Activated CD8-positive, alpha-beta T cell treated with anti-CD3 and anti-CD28 coated beads, Interleukin-2, amount 10 ng/mL, durations not matched to agents 7 days and 5 days (primary cell): ENCODE data around the gene PLEKHO2. TPM values are rescaled to one million over a fixed set of nuclear protein-coding genes. Genes with fewer than 3 reads are reported as not detected.

ENCODE experiments used
- ATAC-seq: fragments of 150-1000 bp; cut with Tn5 transposase; one replicate; pipeline ENCODE4 v1.10.0; 2021; ENCODE audit warnings: moderate library complexity
- CTCF ChIA-PET: fragments of 350-600 bp; sonication (Branson Sonifier 250); formaldehyde crosslinking; loops from one replicate; lab custom pipeline; 2021; ENCODE audit warnings: antibody characterized with exemption; lab: Charles Lee
- POLR2A ChIA-PET: fragments of 350-600 bp; sonication (Branson Sonifier 250); formaldehyde crosslinking; loops from one replicate; lab custom pipeline; 2021; ENCODE audit warnings: antibody characterized with exemption; lab: Charles Lee
- DNase-seq: peaks from one replicate; pipeline ENCODE4 v3.0.0-alpha.2; 2020
- H3K27ac Mint-ChIP-seq: one replicate; pipeline ENCODE4 v1.8.0; 2021; ENCODE audit warnings: mild to moderate bottlenecking, mixed read lengths
- H3K27me3 Mint-ChIP-seq: one replicate; pipeline ENCODE4 v1.8.0; 2021; ENCODE audit warnings: low read depth, mixed read lengths
- H3K36me3 Mint-ChIP-seq: one replicate; pipeline ENCODE4 v1.8.0; 2021; ENCODE audit warnings: low read depth, mixed read lengths
- H3K4me1 Mint-ChIP-seq: one replicate; pipeline ENCODE4 v1.8.0; 2021; ENCODE audit warnings: low read depth, mixed read lengths
- H3K4me3 Mint-ChIP-seq: one replicate; pipeline ENCODE4 v1.8.0; 2021; ENCODE audit warnings: mild to moderate bottlenecking, mixed read lengths
- H3K9me3 Mint-ChIP-seq: one replicate; pipeline ENCODE4 v1.8.0; 2022; ENCODE audit warnings: mixed read lengths; ENCODE audit not compliant: insufficient read depth
- total RNA-seq, 2 experiments: library from RNA; stranded (reverse); gene quantifications; one replicate each; pipeline ENCODE4 v1.2.3, GENCODE V29; 2021

Gene PLEKHO2
- total RNA-seq, 2 experiments from 2014 or later: 25.8 to 26.4 TPM

DNA sequence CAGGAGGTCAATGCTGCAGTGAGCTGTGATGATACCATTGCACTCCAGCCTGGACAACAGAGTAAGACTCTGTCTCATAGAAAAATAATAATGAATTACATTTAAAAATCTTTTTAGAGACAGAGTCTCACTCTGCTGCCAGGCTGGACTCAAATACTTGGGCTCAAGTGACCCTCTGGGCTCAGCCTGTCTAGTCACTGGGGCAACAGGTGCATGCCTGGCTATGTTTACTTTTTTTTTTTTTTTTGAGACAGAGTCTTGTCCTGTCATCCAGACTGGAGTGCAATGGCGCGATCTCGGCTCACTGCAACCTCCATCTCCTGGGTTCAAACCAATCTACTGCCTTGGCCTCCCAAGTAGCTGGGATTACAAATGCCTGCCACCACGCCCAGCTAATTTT is 8.0 kb upstream of the PLEKHO2 start:
- peaks cover 40% of the 10 kb centered on the region for H3K4me1 Mint-ChIP-seq
- no peaks in the 10 kb centered on the region for H3K27me3 Mint-ChIP-seq
- ChIA-PET POLR2A (no interaction called here), CTCF (interaction anchor here (1.4 kb wide), 1 partner anchor 13 kb away, joined by 3 read pairs; no protein-coding TSS in a partner anchor)
- no peak for ATAC-seq
- no peak overlapping the region for H3K4me3 Mint-ChIP-seq
- no peaks in the 10 kb centered on the region for H3K9me3 Mint-ChIP-seq
- H3K36me3 Mint-ChIP-seq: peaks cover 2% of the 10 kb centered on the region
- H3K27ac Mint-ChIP-seq: no peak overlapping the region
- DNase-seq: no peak

DNA sequence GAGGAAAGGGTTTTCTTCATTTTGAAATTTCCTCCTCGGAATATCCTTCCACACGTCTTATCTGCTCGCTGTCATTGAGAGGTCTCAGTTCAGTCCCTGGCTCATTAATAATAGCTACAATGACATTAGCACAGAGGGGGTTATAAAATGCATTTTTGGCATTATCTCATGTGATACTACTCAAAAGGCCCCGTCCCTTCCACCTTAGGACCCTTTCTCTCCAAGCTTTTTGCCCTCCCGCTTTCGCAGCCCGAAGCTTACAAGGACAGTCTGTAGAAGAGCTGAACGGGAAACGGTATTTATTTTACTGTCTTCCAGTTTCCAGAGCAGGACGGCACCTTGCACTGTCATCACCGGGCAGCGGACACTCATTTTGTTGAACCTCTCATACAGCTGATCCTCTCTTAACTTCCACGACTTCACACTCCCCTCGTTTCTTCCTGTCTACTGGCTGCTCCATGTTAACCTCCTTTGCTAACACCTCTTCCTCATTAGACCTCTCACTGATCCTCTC is 5.6 kb upstream of the PLEKHO2 start:
- peak overlapping the region; percentile 96 for H3K27ac Mint-ChIP-seq
- ATAC-seq: peak; percentile 12
- DNase-seq: no peak
- peaks cover 53% of the 10 kb centered on the region for H3K4me1 Mint-ChIP-seq
- H3K9me3 Mint-ChIP-seq: no peaks in the 10 kb centered on the region
- H3K36me3 Mint-ChIP-seq: peaks cover 2% of the 10 kb centered on the region
- POLR2A ChIA-PET: interaction anchor here (1.0 to 3.9 kb wide), 3 partner anchors 10 to 58 kb away, joined by 3 to 39 read pairs (median 16); partner anchors contain the start of gene PIF1
- CTCF ChIA-PET: interaction anchor here (0.6 to 7.1 kb wide), 26 partner anchors 8 to 672 kb away, joined by 3 to 114 read pairs (median 5); partner anchors contain the start of genes ANKDD1A, PIF1 and TRIP4
- peak overlapping the region; percentile 22 for H3K4me3 Mint-ChIP-seq
- no peaks in the 10 kb centered on the region for H3K27me3 Mint-ChIP-seq

DNA sequence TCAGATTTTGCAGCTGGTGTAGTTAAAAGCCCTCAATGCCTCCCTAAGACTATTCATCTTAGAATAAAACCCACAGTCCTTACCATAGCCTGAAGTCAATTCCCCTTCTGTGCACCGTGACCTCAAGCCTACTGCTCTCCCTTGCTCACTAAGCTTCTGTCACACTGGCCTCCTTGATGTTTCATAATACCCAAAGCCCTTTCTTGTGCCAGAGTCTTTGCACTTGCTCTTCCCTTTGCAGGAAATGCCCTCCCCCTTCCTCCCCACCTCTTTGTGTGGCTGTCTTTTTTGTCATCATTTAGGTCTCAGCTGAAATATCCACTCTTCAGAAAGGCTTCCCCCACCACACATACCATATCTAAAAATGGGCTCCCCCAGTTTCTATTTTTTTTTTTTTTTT is 4.2 kb upstream of the PLEKHO2 start:
- peak; percentile 79 for DNase-seq
- Mint-ChIP-seq H3K9me3 (no peaks in the 10 kb centered on the region), H3K27me3 (no peaks in the 10 kb centered on the region), H3K27ac (peak overlapping the region; percentile 96), H3K4me1 (peaks cover 56% of the 10 kb centered on the region), H3K4me3 (peak overlapping the region; percentile 32), H3K36me3 (peaks cover 7% of the 10 kb centered on the region)
- ATAC-seq: peak; percentile 6
- ChIA-PET POLR2A (interaction anchor here (1.0 to 3.9 kb wide), 4 partner anchors 11 to 467 kb away, joined by 3 to 39 read pairs (median 12); partner anchors contain the start of genes PIF1 and RNU5B-1), CTCF (interaction anchor here (0.7 to 7.1 kb wide), 7 partner anchors 11 to 684 kb away, joined by 3 to 114 read pairs (median 5); partner anchors contain the start of gene PIF1)

DNA sequence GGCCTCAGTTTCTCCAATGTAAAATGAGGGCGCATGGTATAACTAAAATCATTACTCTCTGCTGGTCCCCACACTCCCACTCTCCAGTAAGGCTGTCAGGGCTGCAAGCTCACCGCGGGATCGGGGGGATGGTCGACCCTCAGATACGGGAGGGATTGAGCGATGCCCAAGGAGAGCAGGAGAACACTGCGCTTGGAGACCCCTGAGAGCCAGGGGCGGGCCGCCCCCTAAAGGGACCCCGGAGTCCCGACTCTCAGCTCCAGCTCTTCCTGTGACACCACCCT is 713 bp upstream of the PLEKHO2 start:
- H3K4me3 Mint-ChIP-seq: peak overlapping the region; percentile 90
- POLR2A ChIA-PET: interaction anchor here (0.5 to 3.0 kb wide), 7 partner anchors 15 to 76 kb away, joined by 3 to 48 read pairs (median 3); partner anchors contain the start of gene PIF1
- peak overlapping the region; percentile 75 for H3K27ac Mint-ChIP-seq
- peaks cover 16% of the 10 kb centered on the region for H3K36me3 Mint-ChIP-seq
- H3K4me1 Mint-ChIP-seq: peaks cover 80% of the 10 kb centered on the region
- no peaks in the 10 kb centered on the region for H3K9me3 Mint-ChIP-seq
- ATAC-seq: no peak
- H3K27me3 Mint-ChIP-seq: no peaks in the 10 kb centered on the region
- CTCF ChIA-PET: interaction anchor here (0.7 to 7.1 kb wide), 9 partner anchors 10 to 154 kb away, joined by 3 to 114 read pairs (median 4); partner anchors contain the start of gene PIF1
- DNase-seq: no peak

DNA sequence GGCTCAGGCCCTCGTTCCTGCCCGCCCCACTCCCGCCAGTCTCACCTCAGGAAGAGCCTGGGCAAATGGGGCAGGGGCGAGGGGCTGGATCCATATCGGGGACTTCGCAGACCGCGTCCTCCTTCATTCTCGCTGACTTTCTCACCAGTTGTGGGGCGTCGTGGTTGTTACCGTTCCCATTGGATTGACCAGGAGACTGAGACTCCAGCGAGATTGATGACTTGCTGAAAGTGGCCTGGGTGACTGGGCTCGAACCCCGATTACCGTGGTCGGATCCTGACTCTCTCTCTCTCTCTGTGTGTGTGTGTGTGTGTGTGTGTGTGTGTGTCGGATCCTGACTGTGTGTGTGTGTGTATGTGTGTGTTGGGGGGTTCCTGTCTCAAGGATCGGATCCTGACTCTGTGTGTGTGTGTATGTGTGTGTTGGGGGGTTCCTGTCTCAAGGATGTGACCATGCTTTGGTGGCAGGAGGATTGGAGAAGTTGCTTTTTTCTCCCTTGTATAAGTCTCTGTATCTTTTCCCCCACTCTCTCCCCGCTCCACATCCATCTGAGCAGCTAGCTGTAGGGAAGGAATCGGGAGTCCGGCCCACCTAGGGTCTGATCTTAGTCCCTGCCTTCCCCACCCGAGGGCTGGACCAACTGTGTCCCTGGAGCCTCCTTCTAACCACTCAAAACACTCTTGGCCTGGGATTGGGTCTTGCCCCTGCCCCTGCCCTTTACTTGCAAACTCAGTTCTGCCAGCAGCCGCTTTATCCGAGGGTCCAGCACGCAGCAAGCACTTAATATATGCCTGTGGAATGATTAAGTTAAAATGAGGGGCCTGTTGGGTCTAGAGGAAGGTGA is 603 bp downstream of the PLEKHO2 start:
- H3K36me3 Mint-ChIP-seq: peaks cover 25% of the 10 kb centered on the region
- ATAC-seq (no peak), DNase-seq (peak; percentile 29)
- no peaks in the 10 kb centered on the region for H3K9me3 Mint-ChIP-seq
- H3K27me3 Mint-ChIP-seq: no peaks in the 10 kb centered on the region
- peak overlapping the region; percentile 90 for H3K27ac Mint-ChIP-seq
- peaks cover 79% of the 10 kb centered on the region for H3K4me1 Mint-ChIP-seq
- peak overlapping the region; percentile 90 for H3K4me3 Mint-ChIP-seq
- ChIA-PET CTCF (interaction anchor here (1.9 kb wide), 1 partner anchor 52 kb away, joined by 9 read pairs; no protein-coding TSS in a partner anchor), POLR2A (interaction anchor here (0.9 to 3.9 kb wide), 2 partner anchors 51 to 462 kb away, joined by 5 to 30 read pairs; partner anchors contain the start of gene RNU5B-1)

DNA sequence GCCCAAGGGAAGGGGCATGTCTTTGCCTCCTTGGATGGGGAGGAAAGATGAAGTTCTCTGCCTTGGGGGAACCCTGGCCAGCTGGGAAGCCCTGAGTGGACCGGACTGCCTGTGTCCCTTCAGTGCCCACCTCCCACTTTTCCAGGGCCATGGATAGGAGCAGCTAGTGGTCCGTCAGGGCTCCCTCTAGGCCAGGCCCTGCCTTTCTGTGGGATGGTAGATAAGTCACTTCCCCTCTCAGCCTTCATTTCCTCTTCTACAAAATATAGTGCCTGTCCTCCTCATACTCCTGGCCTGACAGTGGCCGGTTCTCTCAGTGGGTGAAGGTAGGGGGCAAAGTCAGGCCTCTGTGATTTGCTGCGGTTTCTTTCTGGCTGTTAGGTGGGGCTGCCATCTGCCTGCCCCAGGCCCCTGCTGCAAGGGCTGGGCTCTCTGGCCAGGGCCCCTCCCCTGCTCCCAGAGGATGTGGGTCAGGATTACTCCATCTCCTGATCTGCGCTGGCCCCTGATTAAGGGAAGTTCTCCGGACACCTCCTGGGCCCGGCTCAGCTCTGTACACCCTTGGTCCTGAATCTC is 1.4 kb downstream of the PLEKHO2 start:
- Mint-ChIP-seq H3K4me1 (peaks cover 76% of the 10 kb centered on the region), H3K4me3 (peak overlapping the region; percentile 90), H3K36me3 (peaks cover 31% of the 10 kb centered on the region), H3K27ac (peak overlapping the region; percentile 90), H3K9me3 (no peaks in the 10 kb centered on the region), H3K27me3 (no peaks in the 10 kb centered on the region)
- DNase-seq (no peak), ATAC-seq (no peak)
- POLR2A ChIA-PET: interaction anchor here (0.9 to 3.9 kb wide), 2 partner anchors 50 to 462 kb away, joined by 5 to 30 read pairs; partner anchors contain the start of gene RNU5B-1
- CTCF ChIA-PET: interaction anchor here (1.3 to 1.9 kb wide), 3 partner anchors 8 to 51 kb away, joined by 4 to 9 read pairs (median 5); no protein-coding TSS in a partner anchor

DNA sequence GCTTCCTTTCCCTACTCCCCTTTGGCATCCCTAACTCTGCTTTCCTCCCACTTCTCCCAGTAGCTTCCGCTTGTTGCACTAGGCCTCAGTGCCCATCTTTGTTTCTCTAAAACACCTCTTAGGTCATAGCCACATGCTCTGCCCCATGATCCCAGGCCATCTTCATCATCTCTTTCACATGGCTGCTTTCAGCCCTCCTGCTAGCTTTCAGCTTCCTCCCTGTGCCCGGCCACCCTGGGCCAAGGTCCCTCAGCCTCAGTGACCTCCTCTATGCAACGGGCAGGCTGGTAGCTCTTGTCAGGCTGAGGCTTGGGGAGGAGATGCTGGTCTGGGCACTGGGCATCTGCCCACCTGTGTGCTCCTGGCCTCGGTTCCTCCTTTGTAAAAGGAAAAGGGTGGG is 2.3 kb downstream of the PLEKHO2 start:
- Mint-ChIP-seq H3K36me3 (peaks cover 36% of the 10 kb centered on the region), H3K27me3 (no peaks in the 10 kb centered on the region), H3K27ac (peak overlapping the region; percentile 81), H3K4me3 (peak overlapping the region; percentile 90), H3K9me3 (no peaks in the 10 kb centered on the region), H3K4me1 (peaks cover 72% of the 10 kb centered on the region)
- no peak for DNase-seq
- ATAC-seq: no peak
- ChIA-PET POLR2A (interaction anchor here (0.6 to 3.9 kb wide), 7 partner anchors 18 to 461 kb away, joined by 3 to 30 read pairs (median 3); partner anchors contain the start of genes PIF1 and RNU5B-1), CTCF (interaction anchor here (1.3 to 1.9 kb wide), 3 partner anchors 8 to 50 kb away, joined by 4 to 9 read pairs (median 5); no protein-coding TSS in a partner anchor)

DNA sequence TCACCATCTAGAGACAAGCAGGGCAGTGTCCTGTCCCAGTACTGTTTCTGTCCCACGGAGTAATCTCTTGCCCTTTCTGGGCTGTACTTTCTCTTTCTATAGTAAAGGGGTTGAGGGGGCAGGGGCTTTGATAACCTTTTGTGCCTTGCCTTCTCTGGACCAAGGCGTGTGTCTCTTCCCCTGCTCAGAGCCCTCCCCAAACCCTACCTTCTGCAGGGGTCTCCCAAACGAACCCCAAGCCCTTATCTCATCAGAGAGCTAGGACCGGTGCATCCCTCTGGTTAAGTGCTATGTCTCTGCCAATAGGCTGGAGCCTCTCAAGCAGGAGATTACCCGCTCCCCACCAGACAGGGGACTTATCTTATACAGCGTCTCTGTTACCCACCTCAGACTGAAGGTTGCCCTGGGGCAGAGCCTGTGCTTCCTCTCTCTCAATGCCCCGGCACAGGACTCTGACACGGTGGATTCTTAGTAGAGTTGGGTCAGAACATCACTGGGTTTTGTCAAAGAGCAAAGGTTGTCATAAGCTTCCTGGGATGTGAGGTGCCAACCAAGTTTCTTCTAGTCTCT is 2.9 kb downstream of the PLEKHO2 start:
- Mint-ChIP-seq H3K9me3 (no peaks in the 10 kb centered on the region), H3K27me3 (no peaks in the 10 kb centered on the region), H3K4me3 (peak overlapping the region; percentile 90), H3K27ac (peak overlapping the region; percentile 81), H3K4me1 (peaks cover 66% of the 10 kb centered on the region), H3K36me3 (peaks cover 36% of the 10 kb centered on the region)
- POLR2A ChIA-PET: interaction anchor here (0.6 to 3.9 kb wide), 7 partner anchors 17 to 460 kb away, joined by 3 to 30 read pairs (median 3); partner anchors contain the start of genes PIF1 and RNU5B-1
- DNase-seq (peak; percentile 45), ATAC-seq (peak; percentile 7)
- CTCF ChIA-PET: interaction anchor here (1.1 to 1.5 kb wide), 4 partner anchors 9 to 61 kb away, joined by 3 to 5 read pairs (median 4); no protein-coding TSS in a partner anchor

DNA sequence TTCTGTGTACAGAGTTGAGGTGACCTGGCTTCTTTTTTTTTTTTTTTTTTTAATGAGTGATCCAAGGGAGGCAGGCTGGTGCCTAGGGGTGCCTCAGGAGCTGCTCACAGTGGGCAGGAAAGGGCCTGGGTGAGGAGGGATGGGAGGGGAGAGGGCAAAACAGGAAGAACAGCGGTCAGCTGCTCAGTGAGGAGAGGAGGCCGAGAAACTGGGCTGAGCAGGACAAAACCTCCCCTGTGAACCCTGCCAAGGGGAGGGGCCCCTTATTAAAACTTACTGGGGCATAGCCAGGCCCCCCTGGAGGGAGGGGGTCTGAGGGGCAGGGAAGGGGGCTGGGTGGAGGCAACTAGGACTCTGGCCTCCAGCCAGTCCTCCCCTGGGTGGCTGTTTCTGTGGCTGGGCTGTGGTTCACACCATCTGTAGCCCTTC is 3.5 kb downstream of the PLEKHO2 start:
- no peaks in the 10 kb centered on the region for H3K27me3 Mint-ChIP-seq
- ATAC-seq: no peak
- peak overlapping the region; percentile 90 for H3K4me3 Mint-ChIP-seq
- H3K9me3 Mint-ChIP-seq: no peaks in the 10 kb centered on the region
- peak overlapping the region; percentile 81 for H3K27ac Mint-ChIP-seq
- H3K4me1 Mint-ChIP-seq: peaks cover 62% of the 10 kb centered on the region
- H3K36me3 Mint-ChIP-seq: peaks cover 38% of the 10 kb centered on the region
- CTCF ChIA-PET: interaction anchor here (1.1 to 1.5 kb wide), 3 partner anchors 9 to 60 kb away, joined by 3 to 5 read pairs (median 4); no protein-coding TSS in a partner anchor
- POLR2A ChIA-PET: interaction anchor here (0.6 to 3.9 kb wide), 6 partner anchors 17 to 48 kb away, joined by 3 to 30 read pairs (median 4); partner anchors contain the start of gene PIF1
- no peak for DNase-seq

DNA sequence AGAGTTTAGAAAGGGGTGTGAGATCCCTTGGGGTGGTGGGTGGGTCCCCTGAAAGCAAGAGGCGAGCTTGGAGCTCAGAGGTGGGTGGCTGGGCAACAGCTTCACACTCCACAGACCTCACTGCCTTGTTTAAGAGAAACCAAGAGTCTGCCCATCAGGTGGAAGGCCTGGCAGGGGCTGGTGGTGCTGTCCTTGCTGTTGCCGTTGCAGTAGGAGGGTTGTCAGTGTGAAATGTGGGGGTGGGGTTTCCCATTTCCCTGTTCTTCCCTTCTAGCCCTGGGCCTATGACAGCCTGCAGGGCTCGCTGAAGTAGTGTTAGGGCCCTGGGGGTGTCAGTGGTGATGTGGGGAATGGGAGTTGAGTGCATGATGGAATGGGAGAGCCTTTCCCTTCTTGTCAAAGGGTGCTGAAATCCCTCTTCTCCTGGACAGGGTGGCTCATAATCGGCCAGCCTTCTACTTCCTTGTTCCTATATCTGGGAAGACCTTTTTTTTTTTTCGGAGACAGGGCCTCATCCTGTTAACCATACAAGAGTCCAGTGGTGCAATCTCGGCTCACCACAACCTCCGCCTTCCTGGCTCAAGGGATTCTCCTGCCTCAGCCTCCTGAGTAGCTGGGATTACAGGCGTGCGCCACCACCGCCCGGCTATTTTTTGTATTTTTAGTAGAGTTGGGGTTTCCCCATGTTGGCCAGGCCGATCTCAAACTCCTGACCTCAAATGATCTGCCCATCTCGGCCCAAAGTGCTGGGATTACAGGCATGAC is 4.3 kb downstream of the PLEKHO2 start:
- Mint-ChIP-seq H3K4me1 (peaks cover 53% of the 10 kb centered on the region), H3K27me3 (no peaks in the 10 kb centered on the region), H3K27ac (peak overlapping the region; percentile 81), H3K36me3 (peaks cover 47% of the 10 kb centered on the region), H3K4me3 (peak overlapping the region; percentile 5), H3K9me3 (no peaks in the 10 kb centered on the region)
- no peak for DNase-seq
- ATAC-seq: no peak
- POLR2A ChIA-PET: interaction anchor here (0.9 to 3.9 kb wide), 3 partner anchors 11 to 48 kb away, joined by 3 to 30 read pairs (median 4); no protein-coding TSS in a partner anchor
- CTCF ChIA-PET: interaction anchor here (1.1 to 1.8 kb wide), 5 partner anchors 10 to 59 kb away, joined by 3 to 6 read pairs (median 4); no protein-coding TSS in a partner anchor
